Natural killer cell treated with Interleukin-12 subunit alpha and Interleukin-12 subunit beta and Interleukin-15 and Interleukin-18, amount 100 ng/mL, for 72 hours (primary cell): Measurements from ENCODE around the gene CGNL1. TPM values are rescaled to one million over a fixed set of nuclear protein-coding genes. Genes with fewer than 3 reads are reported as not detected.

Experiments used
- ATAC-seq, 2 donors: fragments of 150-1000 bp; cut with Tn5 transposase in 1 of 2; sonication (Bioruptor Pico), chemical (Tn5 transposase) in 1 of 2; 2 replicates each; pipeline ENCODE4 v1.10.0; 2021
- DNase-seq: peaks from one replicate; pipeline ENCODE4 v3.0.0; 2022; ENCODE audit warnings: low spot score
- H3K27ac Mint-ChIP-seq, 2 donors: 1 replicate in 1 of 2; 2 replicates in 1 of 2; pipeline ENCODE4 v1.8.0; 2022; ENCODE audit warnings: mixed read lengths in 2 of 2, mild to moderate bottlenecking in 1 of 2, moderate library complexity in 1 of 2
- H3K27me3 Mint-ChIP-seq, 2 donors: 1 replicate in 1 of 2; 2 replicates in 1 of 2; pipeline ENCODE4 v1.8.0; 2022; ENCODE audit warnings: mixed read lengths in 2 of 2
- H3K36me3 Mint-ChIP-seq: one replicate; pipeline ENCODE4 v1.8.0; 2022; ENCODE audit warnings: mixed read lengths
- H3K4me1 Mint-ChIP-seq, 2 donors: 1 replicate in 1 of 2; 2 replicates in 1 of 2; pipeline ENCODE4 v1.8.0; 2022; ENCODE audit warnings: low read depth in 2 of 2, mixed read lengths in 2 of 2, mild to moderate bottlenecking in 1 of 2
- H3K4me3 Mint-ChIP-seq: one replicate; pipeline ENCODE4 v1.8.0; 2022; ENCODE audit warnings: mixed read lengths
- H3K9me3 Mint-ChIP-seq: 2 replicates; pipeline ENCODE4 v1.8.0; 2022; ENCODE audit warnings: mixed read lengths
- total RNA-seq, 2 donors: library from RNA; stranded (reverse); gene quantifications; one replicate each; pipeline ENCODE4 v1.2.3, GENCODE V29; 2022

CGNL1 gene
- total RNA-seq, 2 donors from 2014 or later, result not detected

GRCh38 chr15:57432141-57432741 lies 55.9 kb downstream of the CGNL1 start:
- no peaks in the 10 kb centered on the region for H3K36me3 Mint-ChIP-seq
- H3K9me3 Mint-ChIP-seq, result no peaks in the 10 kb centered on the region
- DNase-seq (no peak), ATAC-seq (no peak)
- peaks cover 25 to 52% of the 10 kb centered on the region in 2 donors for H3K27me3 Mint-ChIP-seq
- no peaks in the 10 kb centered on the region for H3K4me1 Mint-ChIP-seq
- H3K27ac Mint-ChIP-seq, result no peak overlapping the region
- no peak overlapping the region for H3K4me3 Mint-ChIP-seq

- Mint-ChIP-seq H3K9me3 (no peaks in the 10 kb centered on the region), H3K4me1 (no peaks in the 10 kb centered on the region), H3K36me3 (no peaks in the 10 kb centered on the region), H3K27me3 (peaks cover 19 to 40% of the 10 kb centered on the region in 2 donors), H3K27ac (no peak overlapping the region), H3K4me3 (no peak overlapping the region)
- DNase-seq (no peak), ATAC-seq (no peak)
These were observed 59.9 kb downstream of the CGNL1 start for GRCh38 chr15:57436166-57436565.

- no peaks in the 10 kb centered on the region for H3K9me3 Mint-ChIP-seq
- no peak overlapping the region for H3K27ac Mint-ChIP-seq
- ATAC-seq, result no peak
- no peaks in the 10 kb centered on the region for H3K36me3 Mint-ChIP-seq
- no peaks in the 10 kb centered on the region for H3K4me1 Mint-ChIP-seq
- peaks cover 19 to 32% of the 10 kb centered on the region in 2 donors for H3K27me3 Mint-ChIP-seq
- DNase-seq, result no peak
- no peak overlapping the region for H3K4me3 Mint-ChIP-seq
These were observed 60.7 kb downstream of the CGNL1 start for GRCh38 chr15:57436961-57437360.

- DNase-seq, result no peak
- Mint-ChIP-seq H3K9me3 (no peaks in the 10 kb centered on the region), H3K27ac (no peak overlapping the region), H3K4me3 (no peak overlapping the region), H3K36me3 (no peaks in the 10 kb centered on the region), H3K4me1 (no peaks in the 10 kb centered on the region), H3K27me3 (peaks cover 17 to 31% of the 10 kb centered on the region in 2 donors)
- no peak for ATAC-seq
These were observed 61.3 kb downstream of the CGNL1 start for GRCh38 chr15:57437564-57437963.

- Mint-ChIP-seq H3K36me3 (no peaks in the 10 kb centered on the region), H3K9me3 (no peaks in the 10 kb centered on the region), H3K4me1 (no peaks in the 10 kb centered on the region), H3K27ac (no peak overlapping the region), H3K27me3 (peaks cover 17 to 31% of the 10 kb centered on the region in 2 donors), H3K4me3 (no peak overlapping the region)
- DNase-seq, result no peak
- no peak for ATAC-seq
These were observed 61.9 kb downstream of the CGNL1 start for GRCh38 chr15:57438166-57438565.

GRCh38 chr15:57439128-57440027 lies 63.1 kb downstream of the CGNL1 start:
- no peak for DNase-seq
- no peak for ATAC-seq
- Mint-ChIP-seq H3K36me3 (no peaks in the 10 kb centered on the region), H3K27me3 (peaks cover 11 to 27% of the 10 kb centered on the region in 2 donors), H3K27ac (no peak overlapping the region), H3K9me3 (no peaks in the 10 kb centered on the region), H3K4me1 (no peaks in the 10 kb centered on the region), H3K4me3 (no peak overlapping the region)

- H3K36me3 Mint-ChIP-seq, result no peaks in the 10 kb centered on the region
- H3K4me1 Mint-ChIP-seq, result no peaks in the 10 kb centered on the region
- no peak overlapping the region for H3K4me3 Mint-ChIP-seq
- no peaks in the 10 kb centered on the region for H3K9me3 Mint-ChIP-seq
- peaks cover 12 to 24% of the 10 kb centered on the region in 2 donors for H3K27me3 Mint-ChIP-seq
- H3K27ac Mint-ChIP-seq, result no peak overlapping the region
- ATAC-seq (no peak), DNase-seq (no peak)
These were observed 63.9 kb downstream of the CGNL1 start for GRCh38 chr15:57440167-57440566.

GRCh38 chr15:57440799-57441198 lies 64.5 kb downstream of the CGNL1 start:
- Mint-ChIP-seq H3K27me3 (peaks cover 12 to 29% of the 10 kb centered on the region in 2 donors), H3K27ac (no peak overlapping the region), H3K36me3 (no peaks in the 10 kb centered on the region), H3K4me3 (no peak overlapping the region), H3K9me3 (no peaks in the 10 kb centered on the region), H3K4me1 (no peaks in the 10 kb centered on the region)
- no peak for DNase-seq
- ATAC-seq, result no peak

GRCh38 chr15:57442335-57442734 lies 66.0 kb downstream of the CGNL1 start:
- no peaks in the 10 kb centered on the region for H3K4me1 Mint-ChIP-seq
- no peaks in the 10 kb centered on the region for H3K36me3 Mint-ChIP-seq
- no peak overlapping the region for H3K27ac Mint-ChIP-seq
- no peak overlapping the region for H3K4me3 Mint-ChIP-seq
- no peak for ATAC-seq
- no peak for DNase-seq
- no peaks in the 10 kb centered on the region for H3K9me3 Mint-ChIP-seq
- H3K27me3 Mint-ChIP-seq, result peaks cover 7 to 25% of the 10 kb centered on the region in 2 donors

GRCh38 chr15:57443486-57443885 lies 67.2 kb downstream of the CGNL1 start:
- H3K4me3 Mint-ChIP-seq, result no peak overlapping the region
- peaks cover 9 to 31% of the 10 kb centered on the region in 2 donors for H3K27me3 Mint-ChIP-seq
- H3K36me3 Mint-ChIP-seq, result no peaks in the 10 kb centered on the region
- DNase-seq (no peak), ATAC-seq (no peak)
- no peak overlapping the region for H3K27ac Mint-ChIP-seq
- H3K9me3 Mint-ChIP-seq, result no peaks in the 10 kb centered on the region
- H3K4me1 Mint-ChIP-seq, result no peaks in the 10 kb centered on the region

- H3K36me3 Mint-ChIP-seq, result no peaks in the 10 kb centered on the region
- H3K9me3 Mint-ChIP-seq, result no peaks in the 10 kb centered on the region
- peaks cover 21 to 42% of the 10 kb centered on the region in 2 donors for H3K27me3 Mint-ChIP-seq
- H3K4me1 Mint-ChIP-seq, result no peaks in the 10 kb centered on the region
- no peak for DNase-seq
- no peak overlapping the region for H3K27ac Mint-ChIP-seq
- no peak overlapping the region for H3K4me3 Mint-ChIP-seq
- ATAC-seq, result no peak
These were observed 68.7 kb downstream of the CGNL1 start for GRCh38 chr15:57444877-57445513.

GRCh38 chr15:57445872-57446271 lies 69.6 kb downstream of the CGNL1 start:
- ATAC-seq, result no peak
- no peaks in the 10 kb centered on the region for H3K36me3 Mint-ChIP-seq
- H3K27ac Mint-ChIP-seq, result no peak overlapping the region
- no peak for DNase-seq
- peaks cover 21 to 42% of the 10 kb centered on the region in 2 donors for H3K27me3 Mint-ChIP-seq
- H3K9me3 Mint-ChIP-seq, result no peaks in the 10 kb centered on the region
- H3K4me1 Mint-ChIP-seq, result no peaks in the 10 kb centered on the region
- H3K4me3 Mint-ChIP-seq, result no peak overlapping the region

- no peak for ATAC-seq
- no peaks in the 10 kb centered on the region for H3K9me3 Mint-ChIP-seq
These were observed 70.1 kb downstream of the CGNL1 start for GRCh38 chr15:57446393-57446792.

GRCh38 chr15:57451555-57451954 lies 75.2 kb downstream of the CGNL1 start:
- H3K9me3 Mint-ChIP-seq, result no peaks in the 10 kb centered on the region
- no peaks in the 10 kb centered on the region for H3K4me1 Mint-ChIP-seq
- DNase-seq, result no peak
- H3K27me3 Mint-ChIP-seq, result peaks cover 32 to 63% of the 10 kb centered on the region in 2 donors
- no peak overlapping the region for H3K4me3 Mint-ChIP-seq
- ATAC-seq, result no peak
- H3K27ac Mint-ChIP-seq, result no peak overlapping the region
- H3K36me3 Mint-ChIP-seq, result no peaks in the 10 kb centered on the region

More at GRCh38 chr15:57446393-57446792, 70.1 kb downstream of the CGNL1 start:
- Mint-ChIP-seq H3K27me3 (peaks cover 21 to 43% of the 10 kb centered on the region in 2 donors), H3K27ac (no peak overlapping the region), H3K4me1 (no peaks in the 10 kb centered on the region), H3K36me3 (no peaks in the 10 kb centered on the region), H3K4me3 (no peak overlapping the region)
- DNase-seq, result no peak
